Nephron (organoid): ENCODE measurements around the gene TCF25.
A peak's percentile ranks its signal among the peaks of the same experiment; 100 is the strongest.
"Not testable (repeated sequence)": the region's sequence is repeated elsewhere in the genome, so short reads cannot be mapped to it uniquely, and the experiment has no call there.

Experiments used
- H3K27ac Mint-ChIP-seq, 3 experiments: 2 replicates each; pipeline ENCODE4 v1.8.0; 2020; ENCODE audit warnings: mixed read lengths in 3 of 3, mild to moderate bottlenecking in 2 of 3, moderate library complexity in 1 of 3
- H3K27me3 Mint-ChIP-seq: 2 replicates; pipeline ENCODE4 v1.8.0; 2021; ENCODE audit warnings: low read depth, mild to moderate bottlenecking, moderate library complexity, mixed read lengths
- H3K36me3 Mint-ChIP-seq: 2 replicates; pipeline ENCODE4 v1.8.0; 2020; ENCODE audit warnings: low read depth, mixed read lengths
- H3K4me1 Mint-ChIP-seq: 2 replicates; pipeline ENCODE4 v1.8.0; 2020; ENCODE audit warnings: mixed read lengths
- H3K4me3 Mint-ChIP-seq, 3 experiments: 2 replicates each; pipeline ENCODE4 v1.8.0; 2020; ENCODE audit warnings: mild to moderate bottlenecking in 3 of 3, mixed read lengths in 3 of 3, moderate library complexity in 2 of 3
- H3K9me3 Mint-ChIP-seq: 2 replicates; pipeline ENCODE4 v1.8.0; 2020; ENCODE audit warnings: mixed read lengths
- CTCF ChIP-seq, 3 experiments: fragments of 200-600 bp; sonication (generic); IDR thresholded peaks; one replicate each; pipeline ENCODE4 v1.5.0; 2021; ENCODE audit warnings: antibody characterized with exemption in 3 of 3; ENCODE audit not compliant: unreplicated experiment in 3 of 3

TCF25 gene

GRCh38 chr16:89873972-89874689, 739 bp downstream of the TCF25 start:
- H3K27ac Mint-ChIP-seq, result peak overlapping the region; percentile 93 to 99 (median 99)
- H3K4me1 Mint-ChIP-seq, result peaks cover 9% of the 10 kb centered on the region
- no peaks in the 10 kb centered on the region for H3K9me3 Mint-ChIP-seq
- peaks cover 18% of the 10 kb centered on the region for H3K36me3 Mint-ChIP-seq
- no peaks in the 10 kb centered on the region for H3K27me3 Mint-ChIP-seq
- H3K4me3 Mint-ChIP-seq, result peak overlapping the region; percentile 93 to 94 (median 93)
- TF ChIP-seq CTCF (IDR thresholded peaks at IDR 0.05; ENCODE audit: unreplicated experiment in 3 of 3), result no peak

- H3K9me3 Mint-ChIP-seq, H3K4me1 Mint-ChIP-seq, H3K27ac Mint-ChIP-seq, H3K27me3 Mint-ChIP-seq, H3K4me3 Mint-ChIP-seq: not testable (repeated sequence)
- H3K36me3 Mint-ChIP-seq, result peaks cover 44% of the 10 kb centered on the region
Measured at GRCh38 chr16:89879123-89879522, 5.7 kb downstream of the TCF25 start.

- no peak for TF ChIP-seq CTCF (IDR thresholded peaks at IDR 0.05; ENCODE audit: unreplicated experiment in 3 of 3)
- H3K4me3 Mint-ChIP-seq, result no peak overlapping the region
- no peaks in the 10 kb centered on the region for H3K9me3 Mint-ChIP-seq
- no peak overlapping the region for H3K27ac Mint-ChIP-seq
- H3K36me3 Mint-ChIP-seq, result peaks cover 49% of the 10 kb centered on the region
- no peaks in the 10 kb centered on the region for H3K4me1 Mint-ChIP-seq
- peaks cover 4% of the 10 kb centered on the region for H3K27me3 Mint-ChIP-seq
Measured at GRCh38 chr16:89880477-89881367, 7.3 kb downstream of the TCF25 start.

GRCh38 chr16:89881368-89881730, 8.0 kb downstream of the TCF25 start:
- Mint-ChIP-seq H3K4me3 (no peak overlapping the region), H3K27me3 (peaks cover 4% of the 10 kb centered on the region), H3K9me3 (no peaks in the 10 kb centered on the region), H3K27ac (no peak overlapping the region), H3K36me3 (peaks cover 49% of the 10 kb centered on the region), H3K4me1 (no peaks in the 10 kb centered on the region)
- no peak for TF ChIP-seq CTCF (IDR thresholded peaks at IDR 0.05; ENCODE audit: unreplicated experiment in 3 of 3)

GRCh38 chr16:89883346-89884040, 10.1 kb downstream of the TCF25 start:
- no peak for TF ChIP-seq CTCF (IDR thresholded peaks at IDR 0.05; ENCODE audit: unreplicated experiment in 3 of 3)
- Mint-ChIP-seq H3K4me1 (no peaks in the 10 kb centered on the region), H3K36me3 (peaks cover 57% of the 10 kb centered on the region), H3K4me3 (no peak overlapping the region), H3K27me3 (peaks cover 4% of the 10 kb centered on the region), H3K27ac (no peak overlapping the region), H3K9me3 (no peaks in the 10 kb centered on the region)

GRCh38 chr16:89884041-89884421, 10.6 kb downstream of the TCF25 start:
- H3K4me1 Mint-ChIP-seq, result no peaks in the 10 kb centered on the region
- no peaks in the 10 kb centered on the region for H3K9me3 Mint-ChIP-seq
- no peak overlapping the region for H3K27ac Mint-ChIP-seq
- no peak overlapping the region for H3K4me3 Mint-ChIP-seq
- H3K36me3 Mint-ChIP-seq, result peaks cover 56% of the 10 kb centered on the region
- peaks cover 4% of the 10 kb centered on the region for H3K27me3 Mint-ChIP-seq
- TF ChIP-seq CTCF (IDR thresholded peaks at IDR 0.05; ENCODE audit: unreplicated experiment in 3 of 3), result no peak
